A673 (cell line): ENCODE data around the gene SORCS1.

ENCODE experiments used
- EZH2 ChIP-seq: fragments of 200-600 bp; sonication (generic); IDR thresholded peaks from 2 replicates; pipeline ENCODE4 v1.6.1; 2017; ENCODE audit warnings: borderline replicate concordance, low read depth, mild to moderate bottlenecking, mixed read lengths, antibody characterized with exemption, low read length; ENCODE audit not compliant: poor library complexity, severe bottlenecking
- TF ChIP-seq, protein P1 (sequence below): fragments of 300-800, 200-600 bp; sonication (generic); conservative IDR thresholded peaks from 2 replicates; pipeline ENCODE4 v1.5.1; 2017; ENCODE audit warnings: low read depth, mild to moderate bottlenecking, antibody characterized with exemption, low read length, moderate library complexity, mixed read lengths

GRCh38 chr10:106894692-106895091 lies 269.8 kb downstream of the SORCS1 start:
- TF ChIP-seq, protein P1, sequence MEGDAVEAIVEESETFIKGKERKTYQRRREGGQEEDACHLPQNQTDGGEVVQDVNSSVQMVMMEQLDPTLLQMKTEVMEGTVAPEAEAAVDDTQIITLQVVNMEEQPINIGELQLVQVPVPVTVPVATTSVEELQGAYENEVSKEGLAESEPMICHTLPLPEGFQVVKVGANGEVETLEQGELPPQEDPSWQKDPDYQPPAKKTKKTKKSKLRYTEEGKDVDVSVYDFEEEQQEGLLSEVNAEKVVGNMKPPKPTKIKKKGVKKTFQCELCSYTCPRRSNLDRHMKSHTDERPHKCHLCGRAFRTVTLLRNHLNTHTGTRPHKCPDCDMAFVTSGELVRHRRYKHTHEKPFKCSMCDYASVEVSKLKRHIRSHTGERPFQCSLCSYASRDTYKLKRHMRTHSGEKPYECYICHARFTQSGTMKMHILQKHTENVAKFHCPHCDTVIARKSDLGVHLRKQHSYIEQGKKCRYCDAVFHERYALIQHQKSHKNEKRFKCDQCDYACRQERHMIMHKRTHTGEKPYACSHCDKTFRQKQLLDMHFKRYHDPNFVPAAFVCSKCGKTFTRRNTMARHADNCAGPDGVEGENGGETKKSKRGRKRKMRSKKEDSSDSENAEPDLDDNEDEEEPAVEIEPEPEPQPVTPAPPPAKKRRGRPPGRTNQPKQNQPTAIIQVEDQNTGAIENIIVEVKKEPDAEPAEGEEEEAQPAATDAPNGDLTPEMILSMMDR, result no peak
- TF ChIP-seq EZH2, result no peak
